Fibroblast of lung (primary cell): ENCODE results near the gene B3GALT5. TPM values are rescaled to one million over a fixed set of nuclear protein-coding genes. Genes with fewer than 3 reads are reported as not detected.

Experiments used
- DNase-seq, 2 donors: peaks; one replicate each; pipeline versions ENCODE4 v3.0.0 to v3.0.0-alpha.2; 2010; ENCODE audit warnings: low read depth in 2 of 2
- H2AFZ ChIP-seq: 2 replicates; pipeline ENCODE4 v1.5.1; 2012; ENCODE audit warnings: low read length, control low read depth, inconsistent platforms
- H3K27ac ChIP-seq: 2 replicates; pipeline ENCODE4 v1.5.1; 2011; ENCODE audit warnings: low read length, control low read depth; ENCODE audit not compliant: insufficient read depth
- H3K27me3 ChIP-seq: 2 replicates; pipeline ENCODE4 v1.5.1; 2011; ENCODE audit warnings: mild to moderate bottlenecking, low read length; ENCODE audit not compliant: control insufficient read depth, insufficient read depth
- H3K36me3 ChIP-seq: 2 replicates; pipeline ENCODE4 v1.5.1; 2011; ENCODE audit warnings: low read length; ENCODE audit not compliant: control insufficient read depth, insufficient read depth
- H3K4me1 ChIP-seq: 2 replicates; pipeline ENCODE4 v1.5.1; 2011; ENCODE audit warnings: low read length; ENCODE audit not compliant: control insufficient read depth, insufficient read depth; ENCODE audit errors: extremely low read depth
- H3K4me2 ChIP-seq: 2 replicates; pipeline ENCODE4 v1.5.1; 2011; ENCODE audit warnings: low read length, control low read depth; ENCODE audit not compliant: insufficient read depth; ENCODE audit errors: extremely low read depth
- H3K4me3 ChIP-seq, 4 experiments: fragments of 200-600 bp in 1 of 4; sonication (generic) in 1 of 4; replicated peaks in 1 of 4; 2 replicates each; pipeline ENCODE4 v1.5.1; 2011 to 2016; ENCODE audit warnings: low read length in 4 of 4, low read depth in 3 of 4, mild to moderate bottlenecking in 3 of 4, control low read depth in 2 of 4, inconsistent platforms in 1 of 4, mixed read lengths in 1 of 4; ENCODE audit not compliant: insufficient read depth in 1 of 4; ENCODE audit errors: control extremely low read depth in 1 of 4
- H3K79me2 ChIP-seq: 2 replicates; pipeline ENCODE4 v1.5.1; 2012; ENCODE audit warnings: mild to moderate bottlenecking, low read length, inconsistent platforms; ENCODE audit not compliant: control insufficient read depth, insufficient read depth
- H3K9ac ChIP-seq: 2 replicates; pipeline ENCODE4 v1.5.1; 2011; ENCODE audit warnings: mild to moderate bottlenecking, low read length, control low read depth; ENCODE audit not compliant: insufficient read depth
- H3K9me3 ChIP-seq: 2 replicates; pipeline ENCODE4 v1.5.1; 2012; ENCODE audit warnings: low read depth, low read length; ENCODE audit not compliant: control insufficient read depth, insufficient read depth
- H4K20me1 ChIP-seq: 2 replicates; pipeline ENCODE4 v1.5.1; 2011; ENCODE audit warnings: low read length; ENCODE audit not compliant: control insufficient read depth, insufficient read depth; ENCODE audit errors: extremely low read depth
- CTCF ChIP-seq, 2 donors: IDR thresholded peaks in 1 of 2; conservative IDR thresholded peaks in 1 of 2; 1 replicate in 1 of 2; 2 replicates in 1 of 2; pipeline ENCODE4 v1.5.1; 2011 to 2012; ENCODE audit warnings: low read length in 2 of 2, control low read depth in 1 of 2, inconsistent platforms in 1 of 2, low read depth in 1 of 2, mild to moderate bottlenecking in 1 of 2
- EZH2 ChIP-seq: IDR thresholded peaks from 2 replicates; pipeline ENCODE4 v1.5.1; 2012; ENCODE audit warnings: low read length, control low read depth, mild to moderate bottlenecking; ENCODE audit errors: missing control alignments
- polyA plus RNA-seq, 2 donors: library from polyadenylated mRNA; depleted of rRNA in 1 of 2; stranded (reverse) in 1 of 2; unstranded in 1 of 2; fragments of >200 nt; gene quantifications; 2 replicates each; pipeline ENCODE4 v1.2.1, GENCODE V29; 2011 to 2012; ENCODE audit warnings: missing spikeins in 1 of 2
- total RNA-seq: library from RNA; depleted of rRNA; stranded (reverse); fragments of >200 nt; gene quantifications from 2 replicates; pipeline ENCODE4 v1.2.1, GENCODE V29; 2014

Gene B3GALT5
- total and polyA plus RNA-seq, 2 donors (not counting 1 experiment from before 2014, with no cell fraction given): under 0.01 TPM

- Histone ChIP-seq H3K9me3 (no peaks in the 10 kb centered on the region), H3K27ac (no peak overlapping the region), H4K20me1 (no peaks in the 10 kb centered on the region), H3K27me3 (no peaks in the 10 kb centered on the region), H2AFZ (no peak overlapping the region), H3K4me2 (no peak overlapping the region), H3K4me3 (no peak overlapping the region), H3K9ac (no peak overlapping the region), H3K36me3 (no peaks in the 10 kb centered on the region), H3K79me2 (no peaks in the 10 kb centered on the region), H3K4me1 (no peaks in the 10 kb centered on the region)
- DNase-seq: no peak
- TF ChIP-seq EZH2: no peak
- no peak for TF ChIP-seq CTCF (conservative IDR thresholded peaks at IDR 0.05 in 1 of 2, IDR thresholded peaks at IDR 0.05 in 1 of 2; ENCODE audit: low read depth in 1 of 2, low read length in 2 of 2)
These were observed 55.6 kb downstream of the B3GALT5 start for GRCh38 chr21:39668369-39668768.

- H3K4me1 ChIP-seq: no peaks in the 10 kb centered on the region
- TF ChIP-seq EZH2: no peak
- H3K4me3 ChIP-seq: no peak overlapping the region
- no peak for DNase-seq
- H2AFZ ChIP-seq: no peak overlapping the region
- H3K9ac ChIP-seq: no peak overlapping the region
- no peaks in the 10 kb centered on the region for H3K9me3 ChIP-seq
- no peak overlapping the region for H3K4me2 ChIP-seq
- H3K27ac ChIP-seq: no peak overlapping the region
- no peaks in the 10 kb centered on the region for H4K20me1 ChIP-seq
- no peaks in the 10 kb centered on the region for H3K36me3 ChIP-seq
- no peaks in the 10 kb centered on the region for H3K27me3 ChIP-seq
- H3K79me2 ChIP-seq: no peaks in the 10 kb centered on the region
These were observed 56.7 kb downstream of the B3GALT5 start for GRCh38 chr21:39669485-39669884.

GRCh38 chr21:39669976-39670661 is 57.4 kb downstream of the B3GALT5 start:
- TF ChIP-seq EZH2: no peak
- TF ChIP-seq CTCF (conservative IDR thresholded peaks at IDR 0.05 in 1 of 2, IDR thresholded peaks at IDR 0.05 in 1 of 2; ENCODE audit: low read depth in 1 of 2, low read length in 2 of 2): no peak
- no peaks in the 10 kb centered on the region for H3K27me3 ChIP-seq
- no peak overlapping the region for H3K9ac ChIP-seq
- no peak for DNase-seq
- H3K4me1 ChIP-seq: no peaks in the 10 kb centered on the region
- H3K27ac ChIP-seq: no peak overlapping the region
- H3K79me2 ChIP-seq: no peaks in the 10 kb centered on the region
- H3K36me3 ChIP-seq: no peaks in the 10 kb centered on the region
- no peak overlapping the region for H3K4me2 ChIP-seq
- H3K9me3 ChIP-seq: no peaks in the 10 kb centered on the region
- H4K20me1 ChIP-seq: no peaks in the 10 kb centered on the region
- H3K4me3 ChIP-seq: no peak overlapping the region
- H2AFZ ChIP-seq: no peak overlapping the region
